DMS 273 (cell line): ENCODE data around the gene PTPRN2.
A peak's percentile ranks its signal among the peaks of the same experiment; 100 is the strongest.

Source experiments
- DNase-seq: peaks from one replicate; lab custom pipeline; 2025; ENCODE audit not compliant: unreplicated experiment; lab: John Stamatoyannopoulos, UW

PTPRN2 gene

GRCh38 chr7:157758468-157759245, 829.0 kb downstream of the PTPRN2 start:
- DNase-seq, result no peak

DNA sequence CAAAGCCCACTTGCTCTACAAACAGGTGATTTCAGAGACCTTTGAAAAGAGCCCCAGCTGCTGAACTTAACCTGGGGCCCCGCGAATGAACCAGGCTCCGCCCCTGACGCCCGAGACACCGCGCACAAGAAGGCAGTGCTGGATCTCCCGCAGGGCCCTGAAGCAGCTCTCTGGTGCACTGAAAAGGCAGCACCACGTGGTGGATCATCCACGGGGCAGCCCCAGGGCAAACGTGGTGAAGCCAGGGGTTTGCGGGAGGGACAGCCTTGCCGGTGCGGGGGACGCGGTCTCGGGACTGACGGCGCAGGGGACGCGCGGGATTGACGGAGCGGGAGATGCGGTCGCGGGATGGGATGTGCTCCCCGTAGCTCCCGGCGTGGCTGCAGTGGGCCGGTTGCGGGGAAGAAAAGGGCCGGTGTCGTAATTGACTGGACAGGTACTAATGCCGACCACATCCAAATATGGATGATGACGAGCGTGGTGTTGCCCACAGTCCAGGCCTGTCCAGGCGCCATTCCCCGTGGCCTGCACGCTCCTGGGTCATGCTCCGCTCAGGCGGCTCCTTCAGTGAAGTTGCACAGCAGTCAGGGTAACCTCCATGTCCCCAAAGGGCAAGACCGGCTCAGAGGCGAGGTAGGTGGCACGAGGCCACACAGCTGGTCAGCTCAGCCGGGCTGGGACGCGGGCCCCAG, 829.7 kb downstream of the PTPRN2 start:
- DNase-seq, result no peak

DNA sequence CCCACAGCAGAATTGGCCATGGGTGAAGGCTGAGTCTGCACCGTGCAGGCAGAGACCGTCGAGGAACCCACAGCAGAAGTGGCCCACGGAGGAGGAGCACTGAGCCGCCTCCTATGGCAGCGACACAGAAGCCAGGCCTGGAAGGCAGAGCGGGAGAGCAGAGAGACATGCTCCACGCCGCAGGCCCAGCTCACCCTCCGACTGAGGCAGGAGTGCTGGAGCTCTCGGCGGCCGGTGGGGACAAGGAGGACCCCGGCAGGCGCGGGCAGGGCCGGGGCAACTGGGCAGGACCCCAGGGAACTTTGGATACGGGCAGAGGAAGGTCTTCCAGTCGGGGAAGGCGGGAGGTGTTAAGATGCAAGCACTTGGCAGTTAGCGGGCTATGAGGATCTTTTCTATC, 830.4 kb downstream of the PTPRN2 start:
- no peak for DNase-seq

DNA sequence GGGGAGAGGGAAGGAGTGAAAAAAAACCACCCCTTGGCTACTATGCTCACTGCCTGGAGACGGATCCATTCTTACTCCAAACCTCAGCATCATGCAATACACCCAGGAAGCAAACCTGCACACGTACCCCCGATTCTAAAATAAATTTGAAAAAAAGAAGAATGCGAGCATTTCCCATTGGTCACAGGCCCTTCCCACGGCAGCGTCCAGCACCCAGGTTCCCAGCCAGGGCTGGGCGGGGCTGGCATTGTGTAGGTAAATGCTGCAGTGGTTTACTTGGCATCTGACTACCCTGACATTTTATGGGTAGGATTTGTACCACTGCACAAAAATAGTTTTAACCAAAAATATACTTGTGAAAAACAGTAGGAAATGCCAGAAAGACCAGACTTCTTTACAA, 831.9 kb downstream of the PTPRN2 start:
- no peak for DNase-seq

GRCh38 chr7:157754416-157754790, 833.2 kb downstream of the PTPRN2 start:
- DNase-seq, result no peak

GRCh38 chr7:157753713-157754415, 833.8 kb downstream of the PTPRN2 start:
- no peak for DNase-seq

DNA sequence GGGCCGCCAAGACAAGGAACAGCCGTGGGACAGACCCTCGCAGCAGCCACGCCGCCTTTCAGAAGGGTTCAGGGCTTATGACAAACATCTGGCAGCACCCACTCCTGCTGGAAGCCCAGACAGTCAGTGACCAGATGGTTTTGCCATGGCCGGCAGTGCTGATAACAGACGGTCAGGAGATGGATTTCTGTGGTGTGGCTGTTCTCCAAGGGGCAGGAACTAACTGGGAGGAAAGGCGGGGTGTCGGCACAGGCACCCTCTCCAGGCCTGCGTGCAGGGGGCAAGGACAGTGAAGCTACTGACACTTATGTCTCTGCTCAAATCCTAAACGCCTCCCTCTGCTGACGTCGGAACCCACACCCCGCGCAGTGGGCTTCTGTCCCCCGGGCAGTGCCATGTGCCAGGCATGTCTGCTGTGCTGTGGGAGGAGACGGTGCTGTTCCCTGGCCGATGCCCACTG, 834.8 kb downstream of the PTPRN2 start:
- DNase-seq, result peak; percentile 72

DNA sequence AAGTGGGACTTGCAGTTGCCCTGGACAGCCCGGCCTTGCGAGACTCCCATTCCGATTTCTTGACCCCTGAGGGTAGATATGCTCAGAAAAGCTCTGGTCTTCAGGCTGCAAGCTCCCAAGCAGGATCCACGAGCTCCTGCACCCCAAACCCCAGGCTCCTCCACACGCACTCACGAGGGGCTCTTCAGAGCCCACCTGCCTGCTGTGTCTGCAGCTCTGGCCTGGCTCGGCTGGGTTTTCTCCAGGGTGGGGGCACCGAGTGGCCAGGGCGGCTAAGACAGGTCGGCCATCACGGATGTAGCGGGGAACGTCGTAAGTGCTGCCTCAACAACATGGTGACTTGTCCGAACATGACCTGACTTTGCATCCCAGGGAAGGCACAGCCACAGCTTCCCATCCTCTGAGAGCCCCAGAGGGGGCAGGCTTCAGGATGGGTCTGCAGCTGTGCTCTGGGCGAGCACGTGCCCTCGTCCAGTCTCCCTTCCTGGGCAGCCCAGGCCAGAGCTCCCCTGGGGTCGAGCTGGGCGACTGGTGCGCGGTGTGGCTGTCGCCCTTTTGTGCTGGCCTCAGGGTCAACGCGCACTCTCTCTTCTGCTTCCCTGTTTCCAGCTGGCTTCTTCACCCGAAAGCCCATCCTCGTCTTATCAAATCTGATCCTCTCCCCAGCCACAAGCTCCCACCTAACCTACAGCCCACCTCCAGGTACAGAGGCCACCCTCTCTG, 835.5 kb downstream of the PTPRN2 start:
- DNase-seq, result no peak

- DNase-seq, result no peak
Measured at GRCh38 chr7:157751406-157751805, 836.2 kb downstream of the PTPRN2 start.

- no peak for DNase-seq
Measured at GRCh38 chr7:157750291-157750690, 837.3 kb downstream of the PTPRN2 start.

- DNase-seq, result no peak
Measured at GRCh38 chr7:157745721-157746709, 841.6 kb downstream of the PTPRN2 start.

- no peak for DNase-seq
Measured at GRCh38 chr7:157744786-157745601, 842.6 kb downstream of the PTPRN2 start.

DNA sequence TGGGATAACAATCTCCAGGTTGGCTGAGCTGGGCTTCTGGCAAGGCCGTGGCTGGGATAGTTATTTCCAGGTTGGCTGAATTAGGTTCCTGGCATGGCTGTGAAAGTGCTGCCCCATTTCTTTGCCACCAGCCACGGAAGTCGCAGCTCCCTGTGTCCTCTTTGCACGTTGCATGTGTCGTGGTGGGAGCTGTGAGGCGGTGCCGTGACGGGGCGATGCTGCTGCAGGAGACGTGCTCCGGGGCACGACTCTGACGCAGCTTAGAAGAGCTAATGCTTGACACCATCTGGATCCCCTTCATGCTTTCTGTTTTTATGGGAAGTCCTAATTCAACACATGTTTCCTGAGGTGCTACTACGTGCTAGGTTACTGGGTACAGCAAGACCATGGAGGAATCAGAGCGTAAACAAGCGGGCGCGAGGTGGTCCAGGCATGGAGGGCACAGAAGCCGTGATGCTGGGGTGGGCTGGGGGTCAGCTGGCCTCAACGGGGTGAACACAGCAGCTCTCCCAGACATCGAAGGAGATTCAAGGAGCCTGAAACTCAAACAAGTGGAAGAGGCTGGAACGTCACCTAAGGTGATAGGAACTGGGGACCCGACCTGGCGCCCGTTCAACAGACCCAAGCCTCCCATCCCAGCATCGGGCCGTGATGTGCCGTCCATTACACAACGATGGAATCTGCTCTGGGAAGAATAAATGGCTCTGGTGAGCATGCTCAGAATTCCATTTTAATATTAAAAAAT, 843.7 kb downstream of the PTPRN2 start:
- DNase-seq, result no peak

- no peak for DNase-seq
Measured at GRCh38 chr7:157740251-157740798, 847.3 kb downstream of the PTPRN2 start.

GRCh38 chr7:157739650-157740049, 848.0 kb downstream of the PTPRN2 start:
- DNase-seq, result no peak

DNA sequence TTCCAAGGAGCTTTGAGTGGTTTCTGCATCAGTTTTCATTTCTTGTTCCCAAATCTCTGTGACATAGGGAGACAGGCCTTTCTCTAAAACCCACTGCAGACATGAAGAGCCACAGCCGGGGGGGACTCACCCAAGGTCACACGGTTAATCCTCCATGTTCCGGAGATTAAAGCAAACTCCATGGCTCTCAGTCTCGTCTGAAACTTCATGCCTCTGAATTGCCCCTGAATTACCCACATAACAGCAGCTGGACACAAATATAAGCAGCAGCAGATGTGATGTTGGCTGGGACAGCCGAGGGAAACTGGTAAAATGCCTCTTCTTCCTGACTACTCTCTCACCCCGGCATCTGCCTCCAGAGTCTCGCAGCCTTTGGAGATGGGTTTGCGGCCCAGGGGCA, 848.6 kb downstream of the PTPRN2 start:
- DNase-seq, result peak; percentile 13

GRCh38 chr7:157738066-157738460, 849.6 kb downstream of the PTPRN2 start:
- no peak for DNase-seq
